ENCODE data around the gene FRS3. TPM values are rescaled to one million over a fixed set of nuclear protein-coding genes. Genes with fewer than 3 reads are reported as not detected.

FRS3 gene
- total RNA-seq, 2 donors from 2014 or later = 2.6 to 3.4 TPM

DNA sequence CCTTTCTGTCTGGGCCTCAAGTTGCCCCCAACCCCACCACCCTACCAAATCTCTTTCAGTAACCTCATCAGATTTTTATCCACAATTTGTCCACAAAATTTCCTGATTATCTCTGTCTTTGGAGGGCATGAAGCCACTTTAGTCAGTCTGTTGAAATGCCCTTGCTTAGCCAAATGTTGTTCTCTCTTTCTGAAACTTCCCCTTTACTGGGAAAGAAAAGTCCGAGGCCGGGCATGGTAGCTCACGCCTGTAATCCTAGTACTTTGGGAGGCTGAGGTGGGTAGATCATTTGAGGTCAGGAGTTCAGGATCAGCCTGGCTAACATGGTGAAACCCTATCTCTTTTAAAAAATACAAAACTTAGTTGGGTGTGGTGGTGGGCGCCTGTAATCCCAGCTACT, 41.6 kb upstream of the FRS3 start:
- no peaks in the 10 kb centered on the region for H3K9me3 ChIP-seq
- no peak for DNase-seq (ENCODE audit: low spot score)
- H3K4me3 ChIP-seq = no peak overlapping the region
- H3K27ac ChIP-seq = no peak overlapping the region
- TF ChIP-seq, protein P1, sequence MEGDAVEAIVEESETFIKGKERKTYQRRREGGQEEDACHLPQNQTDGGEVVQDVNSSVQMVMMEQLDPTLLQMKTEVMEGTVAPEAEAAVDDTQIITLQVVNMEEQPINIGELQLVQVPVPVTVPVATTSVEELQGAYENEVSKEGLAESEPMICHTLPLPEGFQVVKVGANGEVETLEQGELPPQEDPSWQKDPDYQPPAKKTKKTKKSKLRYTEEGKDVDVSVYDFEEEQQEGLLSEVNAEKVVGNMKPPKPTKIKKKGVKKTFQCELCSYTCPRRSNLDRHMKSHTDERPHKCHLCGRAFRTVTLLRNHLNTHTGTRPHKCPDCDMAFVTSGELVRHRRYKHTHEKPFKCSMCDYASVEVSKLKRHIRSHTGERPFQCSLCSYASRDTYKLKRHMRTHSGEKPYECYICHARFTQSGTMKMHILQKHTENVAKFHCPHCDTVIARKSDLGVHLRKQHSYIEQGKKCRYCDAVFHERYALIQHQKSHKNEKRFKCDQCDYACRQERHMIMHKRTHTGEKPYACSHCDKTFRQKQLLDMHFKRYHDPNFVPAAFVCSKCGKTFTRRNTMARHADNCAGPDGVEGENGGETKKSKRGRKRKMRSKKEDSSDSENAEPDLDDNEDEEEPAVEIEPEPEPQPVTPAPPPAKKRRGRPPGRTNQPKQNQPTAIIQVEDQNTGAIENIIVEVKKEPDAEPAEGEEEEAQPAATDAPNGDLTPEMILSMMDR (IDR thresholded peaks at IDR 0.05) = no peak
- H3K4me1 ChIP-seq = no peaks in the 10 kb centered on the region
- no peaks in the 10 kb centered on the region for H3K36me3 ChIP-seq
- H3K27me3 ChIP-seq = no peaks in the 10 kb centered on the region

DNA sequence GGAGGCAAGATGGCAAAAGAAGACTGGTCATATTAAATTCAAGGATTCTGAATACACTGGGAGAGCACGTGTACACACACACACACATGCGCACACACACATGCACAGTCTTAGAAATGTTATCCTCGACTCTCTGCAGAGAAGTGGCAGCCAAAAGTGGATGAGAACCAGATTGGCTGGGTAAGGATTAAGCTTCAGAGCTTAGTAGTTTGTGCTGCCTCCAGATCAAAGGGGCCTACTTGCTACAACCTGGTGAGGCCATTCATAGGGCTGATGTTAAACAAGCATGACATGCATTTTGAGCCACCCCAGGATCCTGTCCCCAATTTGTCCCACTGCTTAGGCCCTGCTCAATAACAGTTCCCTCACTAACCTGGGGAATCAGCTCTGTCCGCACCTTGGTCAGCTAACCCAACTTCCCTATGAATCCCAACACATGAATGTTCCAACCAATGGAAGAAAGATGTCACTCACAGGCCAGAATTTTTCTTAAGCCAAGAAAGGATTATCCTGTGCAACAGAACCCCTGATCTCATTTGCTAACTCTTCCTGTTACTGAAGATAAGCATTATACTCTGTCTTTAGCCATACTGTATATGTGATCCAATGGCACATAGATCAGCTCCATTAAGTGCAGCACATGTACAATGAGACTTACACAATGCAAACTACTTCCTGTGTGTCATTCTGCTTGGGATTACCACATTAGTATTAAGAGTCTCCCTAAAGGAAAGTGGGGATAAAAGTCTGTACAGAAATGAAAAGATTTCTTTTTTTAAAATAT, 38.8 kb upstream of the FRS3 start:
- TF ChIP-seq, protein P1 (IDR thresholded peaks at IDR 0.05) = no peak
- DNase-seq (ENCODE audit: low spot score) = no peak
- no peaks in the 10 kb centered on the region for H3K36me3 ChIP-seq

GRCh38 chr6:41815587-41815986, 35.9 kb upstream of the FRS3 start:
- DNase-seq (ENCODE audit: low spot score) = no peak
- H3K36me3 ChIP-seq = no peaks in the 10 kb centered on the region
- TF ChIP-seq, protein P1 (IDR thresholded peaks at IDR 0.05) = no peak
- H3K27ac ChIP-seq = peak overlapping the region in 1 of 2 donors; percentile 8
- H3K4me3 ChIP-seq = no peak overlapping the region
- H3K4me1 ChIP-seq = peaks cover 0 to 6% of the 10 kb centered on the region in 2 donors
- H3K9me3 ChIP-seq = no peaks in the 10 kb centered on the region
- no peaks in the 10 kb centered on the region for H3K27me3 ChIP-seq

More for the DNA sequence above, 38.8 kb upstream of the FRS3 start:
- H3K4me3 ChIP-seq = no peak overlapping the region
- H3K27me3 ChIP-seq = no peaks in the 10 kb centered on the region
- no peak overlapping the region for H3K27ac ChIP-seq
- H3K4me1 ChIP-seq = peaks cover 0 to 6% of the 10 kb centered on the region in 2 donors
- H3K9me3 ChIP-seq = no peaks in the 10 kb centered on the region

- Histone ChIP-seq H3K9me3 (no peaks in the 10 kb centered on the region), H3K4me3 (no peak overlapping the region), H3K4me1 (peaks cover 0 to 6% of the 10 kb centered on the region in 2 donors), H3K36me3 (no peaks in the 10 kb centered on the region), H3K27me3 (no peaks in the 10 kb centered on the region), H3K27ac (no peak overlapping the region)
- TF ChIP-seq, protein P1 (IDR thresholded peaks at IDR 0.05) = no peak
- DNase-seq (ENCODE audit: low spot score) = no peak
Observed at GRCh38 chr6:41814629-41815028, 34.9 kb upstream of the FRS3 start.

GRCh38 chr6:41813956-41814355, 34.3 kb upstream of the FRS3 start:
- no peaks in the 10 kb centered on the region for H3K9me3 ChIP-seq
- no peaks in the 10 kb centered on the region for H3K27me3 ChIP-seq
- H3K4me3 ChIP-seq = no peak overlapping the region
- H3K4me1 ChIP-seq = peaks cover 0 to 6% of the 10 kb centered on the region in 2 donors
- H3K27ac ChIP-seq = no peak overlapping the region
- H3K36me3 ChIP-seq = no peaks in the 10 kb centered on the region
- TF ChIP-seq, protein P1 (IDR thresholded peaks at IDR 0.05) = no peak
- no peak for DNase-seq (ENCODE audit: low spot score)

Data from right atrium auricular region (tissue), 2 donors.